LNCAP (cell line): ENCODE data around the gene PTPRJ.

ENCODE experiments used
- CTCF ChIP-seq: fragments of 450-650 bp; IDR thresholded peaks from 2 replicates; pipeline ENCODE4 v1.5.1; 2017; ENCODE audit warnings: mild to moderate bottlenecking

The PTPRJ gene

GRCh38 chr11:47944632-47945031 lies 35.7 kb upstream of the PTPRJ start:
- no peak for TF ChIP-seq CTCF

DNA sequence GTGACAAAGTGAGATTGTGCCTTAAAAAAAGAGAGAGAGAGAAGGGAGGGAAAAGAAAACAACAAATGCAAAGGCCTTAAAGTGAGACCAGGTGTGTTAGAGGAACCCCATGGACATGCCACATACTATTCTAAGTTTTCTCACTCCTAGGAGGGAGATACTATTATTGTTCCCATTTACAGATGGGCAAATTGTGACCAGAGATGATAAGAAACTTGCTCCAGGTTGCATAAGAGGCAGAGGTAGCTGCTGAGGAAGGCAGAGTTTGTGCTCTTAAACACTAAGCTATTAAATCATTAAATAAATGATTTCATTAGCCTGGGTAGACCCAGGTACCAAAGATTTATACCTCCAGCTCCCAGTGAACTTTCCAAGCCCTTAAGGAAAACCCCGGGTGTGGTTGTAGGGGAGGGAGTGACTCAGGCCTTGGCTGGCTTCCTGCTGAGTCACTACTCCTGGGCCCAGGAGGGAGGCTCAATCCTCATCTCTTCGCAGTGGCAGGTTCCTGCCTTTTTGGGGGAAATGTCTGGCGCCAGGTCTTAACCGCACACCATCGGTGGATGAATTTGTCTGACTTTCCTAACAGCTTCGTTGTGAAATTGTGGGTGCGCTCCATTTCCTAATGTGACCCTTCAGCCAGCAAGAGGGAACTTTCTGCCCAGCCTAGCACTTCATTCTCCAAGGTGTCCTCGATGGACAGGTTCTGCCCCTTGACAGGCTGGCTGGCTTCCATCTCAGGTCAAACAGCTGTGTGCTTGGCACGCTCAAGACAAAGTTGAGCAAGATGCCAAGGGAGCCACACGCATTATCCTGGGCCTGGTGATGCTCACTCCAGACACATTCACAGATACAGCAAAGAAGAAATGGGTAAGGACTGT lies 33.4 kb upstream of the PTPRJ start:
- no peak for TF ChIP-seq CTCF

DNA sequence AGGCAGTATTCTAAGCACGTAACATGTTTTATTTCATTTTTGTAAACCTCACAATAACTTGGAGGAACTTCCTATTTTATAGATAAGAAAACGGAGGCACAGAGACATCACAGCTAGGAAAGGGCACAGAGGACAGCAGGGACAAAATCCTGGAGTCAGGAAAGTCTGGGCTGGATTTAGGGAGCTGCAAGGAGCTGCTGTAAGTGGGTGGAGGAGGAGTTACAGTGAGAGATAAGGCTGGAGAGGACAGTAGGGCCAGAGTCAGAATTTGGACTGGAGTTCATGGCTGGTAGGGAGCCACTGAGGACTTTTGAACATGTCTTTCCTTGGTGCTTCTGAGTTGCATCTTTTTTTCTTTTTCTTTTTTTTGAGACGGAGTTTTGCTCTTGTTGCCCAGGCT lies 32.2 kb upstream of the PTPRJ start:
- no peak for TF ChIP-seq CTCF

GRCh38 chr11:47950396-47950795 lies 30.0 kb upstream of the PTPRJ start:
- no peak for TF ChIP-seq CTCF

GRCh38 chr11:47955061-47955755 lies 25.2 kb upstream of the PTPRJ start:
- no peak for TF ChIP-seq CTCF

- TF ChIP-seq CTCF = no peak
Observed at GRCh38 chr11:47960015-47960414, 20.3 kb upstream of the PTPRJ start.

- no peak for TF ChIP-seq CTCF
Observed at GRCh38 chr11:47961383-47961782, 19.0 kb upstream of the PTPRJ start.
